Testis (tissue), 3 donors: Measurements from ENCODE around the gene SH3BP1. TPM values are rescaled to one million over a fixed set of nuclear protein-coding genes. Genes with fewer than 3 reads are reported as not detected.
"Not testable (repeated sequence)": the region's sequence is repeated elsewhere in the genome, so short reads cannot be mapped to it uniquely, and the experiment has no call there.

Source experiments
- DNase-seq: peaks from one replicate; pipeline ENCODE4 v3.0.0-alpha.2; 2019
- H3K27ac ChIP-seq, 2 donors: fragments of 200-600 bp; sonication (generic); one replicate each; pipeline ENCODE4 v1.5.1; 2019
- H3K27me3 ChIP-seq: fragments of 200-600 bp; sonication (generic); one replicate; pipeline ENCODE4 v1.5.1; 2019
- H3K36me3 ChIP-seq: fragments of 200-600 bp; sonication (generic); one replicate; pipeline ENCODE4 v1.5.1; 2017; ENCODE audit warnings: low read depth; ENCODE audit errors: missing control alignments
- H3K4me1 ChIP-seq: fragments of 200-600 bp; sonication (generic); one replicate; pipeline ENCODE4 v1.5.1; 2019
- H3K4me3 ChIP-seq, 2 donors: fragments of 200-600 bp; sonication (generic); one replicate each; pipeline ENCODE4 v1.5.1; 2017 to 2019
- H3K9me3 ChIP-seq: fragments of 200-600 bp; sonication (generic); one replicate; pipeline ENCODE4 v1.5.1; 2017
- POLR2A ChIP-seq: fragments of 450-650 bp; IDR thresholded peaks from one replicate; pipeline ENCODE4 v1.6.1; 2017; ENCODE audit warnings: antibody characterized with exemption, mild to moderate bottlenecking, moderate library complexity
- WGBS, 2 donors: methylation state at CpG; one replicate each; pipeline ENCODE4 v1.1.5; 2018; 5-methylcytosine and 5-hydroxymethylcytosine counted together
- intact Hi-C: fragments of 100-400 bp; cut with DNase I; formaldehyde crosslinking; loops from one replicate; pipeline ENCODE4 v1.15.1; 2023; ENCODE audit warnings: low total_unique reads
- polyA plus RNA-seq: library from polyadenylated mRNA; stranded (reverse); fragments of 350-450 nt; fragmentation: Illumina TruSeq; extraction: RNeasy Lipid Tissue Mini Kit (QIAGEN cat#74804); gene quantifications from one replicate; pipeline ENCODE4 v1.2.3, GENCODE V29; 2014; ENCODE audit warnings: low read depth, low replicate concordance; ENCODE audit not compliant: insufficient read depth
- total RNA-seq, 2 donors: library from RNA; depleted of rRNA; stranded (reverse); fragments of >200 nt; gene quantifications; one replicate each; pipeline ENCODE4 v1.2.3, GENCODE V29; 2016
- TF ChIP-seq, protein P1 (sequence below), 3 experiments: fragments of 450-650 bp in 2 of 3; fragments of 200-600 bp in 1 of 3; sonication (generic) in 1 of 3; IDR thresholded peaks; one replicate each; pipeline ENCODE4 v1.5.1; 2016 to 2019; ENCODE audit warnings: antibody characterized with exemption in 3 of 3, mild to moderate bottlenecking in 2 of 3, moderate library complexity in 1 of 3

The SH3BP1 gene
- total and polyA plus RNA-seq, 3 donors from 2014 or later = 11.9 to 23.6 (median 15.7) TPM

DNA sequence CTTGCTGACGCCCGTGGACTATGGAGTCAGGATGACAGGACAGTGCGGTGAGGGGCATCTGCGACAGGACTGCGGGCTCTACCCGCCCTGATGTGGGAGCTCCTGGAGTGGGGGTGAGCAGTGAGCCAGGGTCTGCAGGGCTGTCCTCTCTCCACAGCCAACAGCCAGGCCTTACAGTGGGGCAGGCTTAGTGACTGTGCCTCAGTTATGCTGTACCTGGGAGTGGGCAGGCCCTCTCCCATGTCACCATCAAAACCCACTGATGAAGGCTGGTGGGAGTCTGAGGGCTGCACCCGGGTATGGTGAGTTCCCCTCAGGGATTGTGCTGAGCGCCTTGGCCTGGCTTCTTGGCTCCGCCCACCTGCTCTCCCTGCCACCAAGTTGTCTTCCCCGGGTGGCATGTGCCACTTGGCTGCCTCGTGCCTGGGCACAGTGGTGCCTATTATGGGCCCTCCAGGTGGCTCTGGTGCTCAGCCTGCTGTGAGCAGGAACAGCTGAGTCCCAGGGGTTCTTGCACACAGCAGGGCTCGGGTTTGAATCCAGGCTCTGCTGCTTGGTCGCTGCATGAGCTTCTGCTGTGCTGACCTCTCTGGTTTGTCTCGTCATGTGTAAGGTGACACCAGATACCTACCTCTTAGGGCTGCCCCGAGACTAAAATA is 53.3 kb downstream of the SH3BP1 start:
- H3K4me3 ChIP-seq = no peak overlapping the region
- intact Hi-C loops = no loop called here
- peaks cover 7% of the 10 kb centered on the region for H3K4me1 ChIP-seq
- H3K27ac ChIP-seq = no peak overlapping the region
- TF ChIP-seq, protein P1, sequence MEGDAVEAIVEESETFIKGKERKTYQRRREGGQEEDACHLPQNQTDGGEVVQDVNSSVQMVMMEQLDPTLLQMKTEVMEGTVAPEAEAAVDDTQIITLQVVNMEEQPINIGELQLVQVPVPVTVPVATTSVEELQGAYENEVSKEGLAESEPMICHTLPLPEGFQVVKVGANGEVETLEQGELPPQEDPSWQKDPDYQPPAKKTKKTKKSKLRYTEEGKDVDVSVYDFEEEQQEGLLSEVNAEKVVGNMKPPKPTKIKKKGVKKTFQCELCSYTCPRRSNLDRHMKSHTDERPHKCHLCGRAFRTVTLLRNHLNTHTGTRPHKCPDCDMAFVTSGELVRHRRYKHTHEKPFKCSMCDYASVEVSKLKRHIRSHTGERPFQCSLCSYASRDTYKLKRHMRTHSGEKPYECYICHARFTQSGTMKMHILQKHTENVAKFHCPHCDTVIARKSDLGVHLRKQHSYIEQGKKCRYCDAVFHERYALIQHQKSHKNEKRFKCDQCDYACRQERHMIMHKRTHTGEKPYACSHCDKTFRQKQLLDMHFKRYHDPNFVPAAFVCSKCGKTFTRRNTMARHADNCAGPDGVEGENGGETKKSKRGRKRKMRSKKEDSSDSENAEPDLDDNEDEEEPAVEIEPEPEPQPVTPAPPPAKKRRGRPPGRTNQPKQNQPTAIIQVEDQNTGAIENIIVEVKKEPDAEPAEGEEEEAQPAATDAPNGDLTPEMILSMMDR (IDR thresholded peaks at IDR 0.05) = no peak
- no peak for TF ChIP-seq POLR2A
- no peaks in the 10 kb centered on the region for H3K36me3 ChIP-seq
- no peaks in the 10 kb centered on the region for H3K27me3 ChIP-seq
- no peaks in the 10 kb centered on the region for H3K9me3 ChIP-seq
- 88% methylated on average over 8 to 15 of the region's 15 CpGs for WGBS, 2 donors
- DNase-seq = no peak

DNA sequence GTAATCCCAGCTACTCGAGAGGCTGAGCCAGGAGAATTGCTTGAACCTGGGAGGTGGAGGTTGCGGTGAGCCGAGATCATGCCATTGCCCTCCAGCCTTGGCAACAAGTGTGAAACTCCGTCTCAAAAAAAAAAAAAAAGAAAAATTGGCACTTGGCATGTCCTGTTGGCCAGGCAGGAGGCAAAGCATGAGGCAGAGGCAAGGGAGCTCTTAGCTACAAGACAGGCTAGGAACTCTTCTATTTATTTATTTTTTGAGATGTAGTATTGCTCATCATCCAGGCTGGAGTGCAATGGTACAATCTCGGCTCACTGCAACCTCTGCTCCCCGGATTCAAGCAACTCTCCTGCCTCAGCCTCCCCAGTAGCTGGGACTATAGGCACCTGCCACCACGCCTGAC is 54.7 kb downstream of the SH3BP1 start:
- intact Hi-C loops, H3K27me3 ChIP-seq, H3K4me1 ChIP-seq, H3K27ac ChIP-seq, H3K4me3 ChIP-seq, H3K36me3 ChIP-seq, DNase-seq, H3K9me3 ChIP-seq: not testable (repeated sequence)
- 94 to 97% methylated on average over 7 of the region's 7 CpGs for WGBS, 2 donors

DNA sequence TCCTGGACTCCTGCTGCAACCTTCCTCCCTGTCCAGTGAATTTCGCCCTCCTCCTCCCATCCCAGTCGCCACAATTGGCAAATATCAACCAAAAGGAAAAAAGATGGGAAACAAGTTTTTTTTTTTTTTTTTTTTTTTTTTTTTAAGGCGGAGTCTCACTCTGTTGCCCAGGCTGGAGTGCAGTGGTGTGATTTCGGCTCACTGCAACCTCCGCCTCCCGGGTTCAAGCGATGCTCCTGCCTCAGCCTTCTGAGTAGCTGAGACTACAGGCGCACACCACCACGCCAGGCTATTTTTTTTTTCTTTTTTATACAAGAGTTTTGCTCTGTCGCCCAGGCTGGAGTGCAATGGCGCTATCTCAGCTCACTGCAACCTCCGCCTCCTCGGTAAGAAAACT is 56.8 kb downstream of the SH3BP1 start:
- H3K4me3 ChIP-seq, intact Hi-C loops, H3K27ac ChIP-seq, H3K27me3 ChIP-seq, H3K4me1 ChIP-seq, H3K9me3 ChIP-seq, H3K36me3 ChIP-seq, DNase-seq: not testable (repeated sequence)
- 28 to 30% methylated on average over 13 of the region's 13 CpGs for WGBS, 2 donors

DNA sequence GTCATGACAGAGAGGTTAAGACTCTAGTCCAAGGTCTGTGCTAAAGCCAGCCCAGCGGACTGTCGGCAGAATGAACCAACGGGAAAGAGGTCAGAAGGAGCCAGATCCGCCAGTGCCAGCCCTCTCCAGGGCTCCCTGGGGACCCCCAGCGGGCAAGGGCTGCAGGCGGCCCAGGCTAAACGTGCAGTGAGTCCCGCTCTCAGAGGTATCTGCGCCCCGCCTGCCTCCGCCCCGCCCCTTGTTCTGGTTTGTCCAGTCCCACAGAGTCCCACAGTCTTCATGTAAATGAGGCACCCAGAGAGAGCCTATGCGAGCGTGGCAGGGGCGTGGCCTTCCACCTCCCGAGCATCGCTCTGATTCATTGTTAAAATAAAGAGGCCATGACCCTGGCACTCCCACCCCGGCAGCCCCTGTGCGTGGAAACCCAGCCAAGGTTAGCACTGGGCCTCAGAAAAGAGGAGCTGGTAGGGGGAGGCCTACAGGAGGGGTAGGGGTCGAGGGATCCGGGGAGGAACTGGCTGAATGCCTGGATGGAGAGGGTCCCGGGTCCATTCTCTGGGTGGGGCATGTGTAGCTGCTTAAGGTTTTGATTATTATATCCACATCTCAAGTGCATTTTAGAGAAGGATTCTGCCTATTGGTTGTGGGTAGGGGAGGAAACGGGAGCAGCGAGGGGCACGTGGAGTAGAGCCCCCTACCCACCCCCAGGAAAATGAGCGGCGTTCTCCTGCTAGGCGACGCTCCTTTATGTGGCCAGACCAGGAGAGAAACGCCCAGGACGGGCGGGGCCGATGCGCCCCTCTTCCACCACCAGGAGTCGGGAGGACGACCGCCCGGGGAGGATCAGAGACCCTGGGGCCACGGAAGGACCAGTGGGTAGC is 57.4 kb downstream of the SH3BP1 start, which contains the start of gene TRIOBP:
Gene TRIOBP, plus strand, starts transcription at position 392 of the 881 bp plus-strand sequence. CDS start 4,318 bp downstream, outside the sequence.
- no peak within 1 kb of the TSS for H3K4me3 ChIP-seq
- no peaks in the 10 kb centered on the region for H3K9me3 ChIP-seq
- no peaks in the 10 kb centered on the region for H3K27me3 ChIP-seq
- no peak within 1 kb of the TSS for H3K27ac ChIP-seq
- intact Hi-C loops = no loop called here
- H3K4me1 ChIP-seq = peaks cover 7% of the 10 kb centered on the region
- no peaks in the 10 kb centered on the region for H3K36me3 ChIP-seq
- DNase-seq = peak; percentile 96
- WGBS, 2 donors = 15 to 28% methylated on average over 16 to 39 of the region's 39 CpGs
- no peak for TF ChIP-seq POLR2A
- TF ChIP-seq, protein P1 (IDR thresholded peaks at IDR 0.05) = peak in 1 of 3 experiments; percentile 26

DNA sequence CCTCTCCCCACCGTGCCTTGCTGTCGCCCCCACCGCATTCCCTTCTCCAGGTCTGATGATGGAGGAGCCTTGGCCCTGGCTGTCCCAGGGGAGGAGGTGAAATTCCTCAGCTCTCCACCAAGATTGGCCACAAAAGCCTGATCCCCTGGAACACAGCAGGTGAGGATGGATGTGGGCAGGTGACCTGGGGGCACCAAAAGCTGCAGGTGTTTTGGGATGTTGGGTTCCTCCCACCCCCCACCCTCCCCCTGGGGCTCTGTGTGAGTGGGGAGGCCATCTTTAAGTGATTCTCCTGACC is 58.0 kb downstream of the SH3BP1 start:
- no peaks in the 10 kb centered on the region for H3K9me3 ChIP-seq
- H3K27me3 ChIP-seq = no peaks in the 10 kb centered on the region
- TF ChIP-seq, protein P1 (IDR thresholded peaks at IDR 0.05) = no peak
- no peak for TF ChIP-seq POLR2A
- DNase-seq = no peak
- WGBS, 2 donors = 75% methylated on average over 3 of the region's 3 CpGs; no CpG with 5 or more reads in 1 of the 2 donors
- no peak overlapping the region for H3K27ac ChIP-seq
- intact Hi-C loops = no loop called here
- H3K36me3 ChIP-seq = no peaks in the 10 kb centered on the region
- no peak overlapping the region for H3K4me3 ChIP-seq
- H3K4me1 ChIP-seq = peaks cover 7% of the 10 kb centered on the region
